Activated CD4-positive, alpha-beta T cell treated with anti-CD3 and anti-CD28 coated beads for 36 hours (primary cell): ENCODE measurements around the gene GSN. TPM values are rescaled to one million over a fixed set of nuclear protein-coding genes. Genes with fewer than 3 reads are reported as not detected.
A peak's percentile ranks its signal among the peaks of the same experiment; 100 is the strongest.

Source experiments
- ATAC-seq: fragments of 200-7000 bp; cut with Tn5 transposase; one replicate; pipeline ENCODE4 v1.10.0; 2021; ENCODE audit warnings: mild to moderate bottlenecking, moderate library complexity
- CTCF ChIA-PET: fragments of 350-600 bp; sonication (Branson Sonifier 250); formaldehyde crosslinking; loops from one replicate; lab custom pipeline; 2021; ENCODE audit warnings: antibody characterized with exemption; lab: Charles Lee
- POLR2A ChIA-PET: fragments of 350-600 bp; sonication (Branson Sonifier 250); formaldehyde crosslinking; loops from one replicate; lab custom pipeline; 2021; ENCODE audit warnings: antibody characterized with exemption, inconsistent platforms; lab: Charles Lee
- DNase-seq: peaks from one replicate; pipeline ENCODE4 v3.0.0-alpha.2; 2020
- H3K27ac Mint-ChIP-seq: one replicate; pipeline ENCODE4 v1.8.0; 2021; ENCODE audit warnings: mixed read lengths
- H3K27me3 Mint-ChIP-seq: one replicate; pipeline ENCODE4 v1.8.0; 2021; ENCODE audit warnings: mixed read lengths
- H3K36me3 Mint-ChIP-seq: one replicate; pipeline ENCODE4 v1.8.0; 2021; ENCODE audit warnings: low read depth, mixed read lengths
- H3K4me1 Mint-ChIP-seq: one replicate; pipeline ENCODE4 v1.8.0; 2021; ENCODE audit warnings: mixed read lengths
- H3K4me3 Mint-ChIP-seq: one replicate; pipeline ENCODE4 v1.8.0; 2021; ENCODE audit warnings: mild to moderate bottlenecking, moderate library complexity, mixed read lengths
- H3K9me3 Mint-ChIP-seq: one replicate; pipeline ENCODE4 v1.8.0; 2021; ENCODE audit warnings: low read depth, mixed read lengths
- intact Hi-C, 2 experiments: fragments of 100-400 bp; cut with DNase I in 1 of 2; cut with micrococcal nuclease in 1 of 2; formaldehyde crosslinking; loops; one replicate each; pipeline versions ENCODE4 v1.14.2 to v1.15.1; 2022 to 2024; cut with DNase I, micrococcal nuclease
- total RNA-seq, 2 experiments: library from RNA; stranded (reverse); gene quantifications; one replicate each; pipeline ENCODE4 v1.2.3, GENCODE V29; 2021

Gene GSN
- total RNA-seq, 2 experiments from 2014 or later = 1.7 to 1.9 TPM

- intact Hi-C loops = no loop called here
- CTCF ChIA-PET = interaction anchor here (0.8 to 2.4 kb wide), 2 partner anchors 12 to 37 kb away, joined by 4 to 8 read pairs; no protein-coding TSS in a partner anchor
- POLR2A ChIA-PET = no interaction called here
Observed at GRCh38 chr9:121283080-121283398, 15.1 kb downstream of the GSN start.

GRCh38 chr9:121283856-121284732 is 16.1 kb downstream of the GSN start:
- POLR2A ChIA-PET = no interaction called here
- peaks cover 31% of the 10 kb centered on the region for H3K4me1 Mint-ChIP-seq
- CTCF ChIA-PET = interaction anchor here (1.0 kb wide), 1 partner anchor 216 kb away, joined by 3 read pairs; the partner anchor contains the start of gene GGTA1

More at GRCh38 chr9:121283080-121283398, 15.1 kb downstream of the GSN start:
- no peak for ATAC-seq
- Mint-ChIP-seq H3K4me1 (peaks cover 33% of the 10 kb centered on the region), H3K27me3 (peaks cover 3% of the 10 kb centered on the region), H3K9me3 (no peaks in the 10 kb centered on the region), H3K36me3 (no peaks in the 10 kb centered on the region), H3K4me3 (no peak overlapping the region), H3K27ac (no peak overlapping the region)
- no peak for DNase-seq

GRCh38 chr9:121284733-121285451 is 16.9 kb downstream of the GSN start:
- ChIA-PET CTCF (interaction anchor here (0.6 to 1.0 kb wide), 3 partner anchors 215 to 485 kb away, joined by 3 read pairs; partner anchors contain the start of gene GGTA1), POLR2A (no interaction called here)
- Mint-ChIP-seq H3K4me3 (no peak overlapping the region), H3K36me3 (no peaks in the 10 kb centered on the region), H3K4me1 (peaks cover 30% of the 10 kb centered on the region), H3K27ac (no peak overlapping the region), H3K9me3 (no peaks in the 10 kb centered on the region), H3K27me3 (no peaks in the 10 kb centered on the region)
- no peak for ATAC-seq
- DNase-seq = no peak
- intact Hi-C loops = no loop called here

More at GRCh38 chr9:121283856-121284732, 16.1 kb downstream of the GSN start:
- Mint-ChIP-seq H3K27ac (no peak overlapping the region), H3K4me3 (no peak overlapping the region), H3K9me3 (no peaks in the 10 kb centered on the region), H3K36me3 (no peaks in the 10 kb centered on the region), H3K27me3 (peaks cover 3% of the 10 kb centered on the region)
- intact Hi-C loops = no loop called here
- ATAC-seq = no peak
- no peak for DNase-seq

- H3K4me1 Mint-ChIP-seq = peaks cover 30% of the 10 kb centered on the region
- DNase-seq (no peak), ATAC-seq (no peak)
- H3K36me3 Mint-ChIP-seq = no peaks in the 10 kb centered on the region
- intact Hi-C loops = no loop called here
- ChIA-PET POLR2A (no interaction called here), CTCF (interaction anchor here (0.7 to 1.1 kb wide), 2 partner anchors 8 to 33 kb away, joined by 3 to 4 read pairs; no protein-coding TSS in a partner anchor)
- H3K9me3 Mint-ChIP-seq = no peaks in the 10 kb centered on the region
- H3K27ac Mint-ChIP-seq = peak overlapping the region; percentile 48
- no peaks in the 10 kb centered on the region for H3K27me3 Mint-ChIP-seq
- no peak overlapping the region for H3K4me3 Mint-ChIP-seq
Observed at GRCh38 chr9:121285835-121286687, 18.1 kb downstream of the GSN start.

- Mint-ChIP-seq H3K4me3 (no peak overlapping the region), H3K27me3 (no peaks in the 10 kb centered on the region), H3K4me1 (peaks cover 29% of the 10 kb centered on the region), H3K27ac (peak overlapping the region; percentile 38), H3K36me3 (no peaks in the 10 kb centered on the region), H3K9me3 (no peaks in the 10 kb centered on the region)
- DNase-seq (no peak), ATAC-seq (no peak)
- ChIA-PET POLR2A (no interaction called here), CTCF (interaction anchor here (0.7 kb wide), 1 partner anchor 9 kb away, joined by 3 read pairs; no protein-coding TSS in a partner anchor)
- intact Hi-C loops = no loop called here
Observed at GRCh38 chr9:121286688-121286972, 18.7 kb downstream of the GSN start.

GRCh38 chr9:121286973-121287741 is 19.2 kb downstream of the GSN start:
- POLR2A ChIA-PET = no interaction called here
- no peaks in the 10 kb centered on the region for H3K9me3 Mint-ChIP-seq
- H3K27me3 Mint-ChIP-seq = no peaks in the 10 kb centered on the region
- no peaks in the 10 kb centered on the region for H3K36me3 Mint-ChIP-seq
- DNase-seq (peak; percentile 66), ATAC-seq (peak; percentile 67)
- intact Hi-C loops = no loop called here
- peaks cover 24% of the 10 kb centered on the region for H3K4me1 Mint-ChIP-seq
- H3K4me3 Mint-ChIP-seq = no peak overlapping the region
- peak overlapping the region; percentile 38 for H3K27ac Mint-ChIP-seq
- CTCF ChIA-PET = interaction anchor here (0.8 kb wide), 1 partner anchor 30 kb away, joined by 3 read pairs; no protein-coding TSS in a partner anchor

GRCh38 chr9:121288673-121289025 is 20.7 kb downstream of the GSN start:
- no peak overlapping the region for H3K4me3 Mint-ChIP-seq
- H3K9me3 Mint-ChIP-seq = no peaks in the 10 kb centered on the region
- no peak overlapping the region for H3K27ac Mint-ChIP-seq
- ATAC-seq (no peak), DNase-seq (no peak)
- intact Hi-C loops = no loop called here
- H3K36me3 Mint-ChIP-seq = no peaks in the 10 kb centered on the region
- POLR2A ChIA-PET = interaction anchor here (0.7 kb wide), 1 partner anchor 75 kb away, joined by 3 read pairs; no protein-coding TSS in a partner anchor
- CTCF ChIA-PET = interaction anchor here (0.6 to 1.6 kb wide), 2 partner anchors 75 to 236 kb away, joined by 3 read pairs; no protein-coding TSS in a partner anchor
- H3K27me3 Mint-ChIP-seq = no peaks in the 10 kb centered on the region
- H3K4me1 Mint-ChIP-seq = peaks cover 24% of the 10 kb centered on the region

- Mint-ChIP-seq H3K36me3 (no peaks in the 10 kb centered on the region), H3K9me3 (no peaks in the 10 kb centered on the region), H3K27me3 (no peaks in the 10 kb centered on the region), H3K27ac (no peak overlapping the region), H3K4me1 (peaks cover 24% of the 10 kb centered on the region), H3K4me3 (no peak overlapping the region)
- ChIA-PET CTCF (interaction anchor here (0.6 to 1.6 kb wide), 5 partner anchors 12 to 1138 kb away, joined by 3 to 5 read pairs (median 3); no protein-coding TSS in a partner anchor), POLR2A (no interaction called here)
- no peak for DNase-seq
- ATAC-seq = no peak
- intact Hi-C loops = no loop called here
Observed at GRCh38 chr9:121289026-121289771, 21.2 kb downstream of the GSN start.

- intact Hi-C loops = no loop called here
- no peaks in the 10 kb centered on the region for H3K9me3 Mint-ChIP-seq
- ChIA-PET CTCF (interaction anchor here (0.6 to 1.6 kb wide), 4 partner anchors 12 to 1137 kb away, joined by 3 to 5 read pairs (median 4); no protein-coding TSS in a partner anchor), POLR2A (no interaction called here)
- ATAC-seq (no peak), DNase-seq (no peak)
- H3K27me3 Mint-ChIP-seq = no peaks in the 10 kb centered on the region
- H3K36me3 Mint-ChIP-seq = no peaks in the 10 kb centered on the region
- no peak overlapping the region for H3K4me3 Mint-ChIP-seq
- peaks cover 24% of the 10 kb centered on the region for H3K4me1 Mint-ChIP-seq
- no peak overlapping the region for H3K27ac Mint-ChIP-seq
Observed at GRCh38 chr9:121289772-121290370, 21.9 kb downstream of the GSN start.
